GM19372 (cell line): ENCODE results near the gene CLEC2B.

Experiments
- ATAC-seq: cut with Tn5 transposase; IDR thresholded peaks from one replicate; pipeline ENCODE4 v1.9.1; 2021; ENCODE audit warnings: mild to moderate bottlenecking, low read depth, moderate library complexity; ENCODE audit not compliant: unreplicated experiment

The CLEC2B gene

GRCh38 chr12:9810671-9811070, 58.5 kb downstream of the CLEC2B start:
- no peak for ATAC-seq

GRCh38 chr12:9809866-9810265, 59.3 kb downstream of the CLEC2B start:
- no peak for ATAC-seq

- ATAC-seq, result no peak
These were observed 59.8 kb downstream of the CLEC2B start for GRCh38 chr12:9809338-9809737.

- no peak for ATAC-seq
These were observed 60.6 kb downstream of the CLEC2B start for GRCh38 chr12:9808504-9808903.

GRCh38 chr12:9806714-9807113, 62.4 kb downstream of the CLEC2B start:
- ATAC-seq, result no peak

GRCh38 chr12:9805883-9806282, 63.3 kb downstream of the CLEC2B start:
- ATAC-seq, result no peak
